Natural killer cell (primary cell): ENCODE data around the gene SAFB. TPM values are rescaled to one million over a fixed set of nuclear protein-coding genes. Genes with fewer than 3 reads are reported as not detected.
A peak's percentile ranks its signal among the peaks of the same experiment; 100 is the strongest.

ENCODE experiments used
- ATAC-seq, 3 donors: fragments of 150-1000 bp in 2 of 3; fragments of 200-7000 bp in 1 of 3; cut with Tn5 transposase; 1 replicate in 1 of 3; 2 replicates in 2 of 3; pipeline ENCODE4 v1.10.0; 2021; ENCODE audit warnings: mild to moderate bottlenecking in 2 of 3, moderate library complexity in 2 of 3
- DNase-seq, 2 donors: peaks; one replicate each; pipeline versions ENCODE4 v3.0.0 to v3.0.0-alpha.2; 2013 to 2021; ENCODE audit warnings: mixed read lengths in 1 of 2
- H3K27ac ChIP-seq: one replicate; pipeline ENCODE4 v1.5.1; 2013; ENCODE audit warnings: mild to moderate bottlenecking, low read length
- H3K27me3 ChIP-seq: one replicate; pipeline ENCODE4 v1.6.1; 2013; ENCODE audit warnings: low read length; ENCODE audit not compliant: control insufficient read depth, insufficient read depth
- H3K36me3 ChIP-seq: one replicate; pipeline ENCODE4 v1.6.1; 2013; ENCODE audit warnings: low read length; ENCODE audit not compliant: control insufficient read depth, insufficient read depth
- H3K4me1 ChIP-seq: one replicate; pipeline ENCODE4 v1.6.1; 2013; ENCODE audit warnings: low read length; ENCODE audit not compliant: control insufficient read depth, insufficient read depth
- H3K4me3 ChIP-seq: one replicate; pipeline ENCODE4 v1.5.1; 2013; ENCODE audit warnings: low read length
- H3K9me3 ChIP-seq: one replicate; pipeline ENCODE4 v1.6.1; 2013; ENCODE audit warnings: low read length; ENCODE audit not compliant: control insufficient read depth, insufficient read depth
- H3K27ac Mint-ChIP-seq, 2 donors: one replicate each; pipeline ENCODE4 v1.8.0; 2022; ENCODE audit warnings: mild to moderate bottlenecking in 2 of 2, mixed read lengths in 2 of 2, moderate library complexity in 1 of 2
- H3K27me3 Mint-ChIP-seq, 2 donors: one replicate each; pipeline ENCODE4 v1.8.0; 2022; ENCODE audit warnings: low read depth in 2 of 2, mixed read lengths in 2 of 2
- H3K36me3 Mint-ChIP-seq: one replicate; pipeline ENCODE4 v1.8.0; 2022; ENCODE audit warnings: mixed read lengths
- H3K4me1 Mint-ChIP-seq, 2 donors: one replicate each; pipeline ENCODE4 v1.8.0; 2022; ENCODE audit warnings: mixed read lengths in 2 of 2
- H3K4me3 Mint-ChIP-seq: one replicate; pipeline ENCODE4 v1.8.0; 2022; ENCODE audit warnings: mild to moderate bottlenecking, moderate library complexity, mixed read lengths
- H3K9me3 Mint-ChIP-seq, 2 donors: one replicate each; pipeline ENCODE4 v1.8.0; 2022; ENCODE audit warnings: mixed read lengths in 2 of 2
- CTCF ChIP-seq: fragments of 200-600 bp; IDR thresholded peaks from one replicate; pipeline ENCODE4 v1.8.0; 2022; ENCODE audit warnings: antibody characterized with exemption
- WGBS: methylation state at CpG from one replicate; pipeline ENCODE4 v1.1.7; 2013; ENCODE audit warnings: missing lambda C conversion rate; ENCODE audit not compliant: insufficient coverage; 5-methylcytosine and 5-hydroxymethylcytosine counted together
- intact Hi-C: fragments of 100-400 bp; cut with micrococcal nuclease; formaldehyde crosslinking; loops from one replicate; pipeline ENCODE4 v1.14.2; 2022
- total RNA-seq, 4 donors: library from RNA; stranded (reverse); fragments of 120-200 nt in 1 of 4; gene quantifications; one replicate each; pipeline versions ENCODE4 v1.2.3 to v1.2.4, GENCODE V29; 2013 to 2022

Gene SAFB
- total RNA-seq, 3 donors from 2014 or later (not counting 1 experiment from before 2014, with no cell fraction given), result 195 to 229 (median 207) TPM

DNA sequence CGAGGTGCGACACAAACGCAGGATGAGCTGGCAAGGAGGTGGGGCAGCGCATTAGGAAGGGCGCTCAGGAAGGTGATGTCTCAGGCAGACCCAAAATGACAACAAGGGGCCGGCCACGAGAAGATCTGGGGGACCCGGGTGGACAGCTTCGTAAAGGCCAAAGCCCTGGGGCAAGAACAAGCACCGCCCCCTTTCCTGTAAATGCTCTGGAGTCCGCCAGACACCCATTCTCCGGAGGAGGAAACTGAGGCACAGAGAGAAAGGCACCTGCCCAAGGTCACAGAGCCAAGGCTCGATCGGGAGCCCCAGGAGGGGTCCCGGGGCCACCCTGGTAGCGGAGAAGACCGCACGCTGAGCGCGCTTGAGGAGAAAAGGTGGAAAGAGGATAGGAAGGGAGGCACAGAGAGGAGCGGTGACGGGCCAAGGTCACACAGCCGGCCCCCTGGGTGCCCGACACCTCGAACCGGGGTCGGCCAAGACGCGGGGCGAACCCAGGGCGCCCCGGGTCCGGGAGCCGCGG lies 878 bp upstream of the SAFB start:
- no peaks in the 10 kb centered on the region for H3K36me3 Mint-ChIP-seq
- no peak for TF ChIP-seq CTCF
- WGBS, result under 1% methylated on average over 35 of the region's 35 CpGs
- peaks cover 77 to 82% of the 10 kb centered on the region in 2 donors for H3K4me1 Mint-ChIP-seq
- Histone ChIP-seq H3K36me3 (peaks cover 50% of the 10 kb centered on the region), H3K27ac (peak overlapping the region; percentile 88), H3K4me3 (peak overlapping the region; percentile 99), H3K4me1 (peaks cover 59% of the 10 kb centered on the region), H3K27me3 (no peaks in the 10 kb centered on the region), H3K9me3 (no peaks in the 10 kb centered on the region)
- DNase-seq, result peak in 1 of 2 donors; percentile 40
- H3K9me3 Mint-ChIP-seq, result no peaks in the 10 kb centered on the region
- ATAC-seq, result no peak
- peak overlapping the region; percentile 99 for H3K4me3 Mint-ChIP-seq
- intact Hi-C loops, result loop anchor here (2.0 kb wide), 1 partner anchor 59 kb away; the partner anchor contains the start of genes HSD11B1L and MICOS13
- H3K27me3 Mint-ChIP-seq, result no peaks in the 10 kb centered on the region
- peak overlapping the region; percentile 99 to 100 for H3K27ac Mint-ChIP-seq

- H3K4me3 Mint-ChIP-seq, result peak overlapping the region; percentile 99
- ATAC-seq (no peak), DNase-seq (no peak)
- H3K9me3 Mint-ChIP-seq, result no peaks in the 10 kb centered on the region
- 0% methylated on average over 50 of the region's 50 CpGs for WGBS
- H3K4me3 ChIP-seq, result peak overlapping the region; percentile 99
- peaks cover 53% of the 10 kb centered on the region for H3K36me3 ChIP-seq
- H3K27me3 Mint-ChIP-seq, result no peaks in the 10 kb centered on the region
- peaks cover 70% of the 10 kb centered on the region for H3K4me1 ChIP-seq
- H3K4me1 Mint-ChIP-seq, result peaks cover 84% of the 10 kb centered on the region in 2 donors
- peak overlapping the region; percentile 99 for H3K27ac ChIP-seq
- H3K27ac Mint-ChIP-seq, result peak overlapping the region; percentile 99 to 100
- no peaks in the 10 kb centered on the region for H3K27me3 ChIP-seq
- no peaks in the 10 kb centered on the region for H3K9me3 ChIP-seq
- TF ChIP-seq CTCF, result no peak
- intact Hi-C loops, result loop anchor here (1.0 to 2.0 kb wide), 2 partner anchors 57 to 97 kb away; partner anchors contain the start of genes CATSPERD, HSD11B1L, LONP1 and MICOS13
- H3K36me3 Mint-ChIP-seq, result peaks cover 6% of the 10 kb centered on the region
These were observed 624 bp downstream of the SAFB start for GRCh38 chr19:5623397-5624017.

GRCh38 chr19:5624018-5624663 lies 1.3 kb downstream of the SAFB start:
- Mint-ChIP-seq H3K27me3 (no peaks in the 10 kb centered on the region), H3K36me3 (peaks cover 6% of the 10 kb centered on the region), H3K27ac (peak overlapping the region; percentile 99 to 100), H3K9me3 (no peaks in the 10 kb centered on the region), H3K4me1 (peaks cover 84% of the 10 kb centered on the region in 2 donors), H3K4me3 (peak overlapping the region; percentile 93)
- WGBS, result 2% methylated on average over 20 of the region's 20 CpGs
- no peak for TF ChIP-seq CTCF
- DNase-seq (peak in 1 of 2 donors; percentile 62), ATAC-seq (no peak)
- peak overlapping the region; percentile 99 for H3K4me3 ChIP-seq
- no peaks in the 10 kb centered on the region for H3K9me3 ChIP-seq
- no peaks in the 10 kb centered on the region for H3K27me3 ChIP-seq
- intact Hi-C loops, result no loop called here
- H3K36me3 ChIP-seq, result peaks cover 54% of the 10 kb centered on the region
- H3K27ac ChIP-seq, result peak overlapping the region; percentile 99
- peaks cover 70% of the 10 kb centered on the region for H3K4me1 ChIP-seq
